ENCODE data around the gene LMLN. TPM values are rescaled to one million over a fixed set of nuclear protein-coding genes. Genes with fewer than 3 reads are reported as not detected.

LMLN gene
- total RNA-seq, 2 donors from 2014 or later: 10.0 to 10.5 TPM

DNA sequence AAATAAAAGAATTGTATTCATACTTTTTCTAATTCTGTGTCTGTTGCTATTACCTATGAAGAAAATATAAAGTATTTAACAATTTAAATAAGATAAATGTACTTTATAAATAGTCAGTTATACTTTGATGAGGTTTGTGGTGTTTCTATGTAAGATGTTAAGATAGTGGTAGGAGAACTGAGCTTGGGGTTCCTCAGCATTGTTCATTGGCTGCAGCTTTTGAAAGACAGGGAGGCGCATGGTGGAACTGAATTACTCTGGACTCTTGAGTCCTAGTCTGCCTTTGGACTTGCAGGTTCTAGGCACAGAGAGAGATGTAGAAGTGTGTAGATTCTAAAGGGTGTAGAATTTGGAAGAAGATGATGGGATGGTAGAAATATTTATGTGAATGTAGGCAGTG, 23.1 kb downstream of the LMLN start:
- H3K4me3 ChIP-seq (ENCODE audit: low read length): no peak overlapping the region
- Mint-ChIP-seq H3K36me3 (ENCODE audit: low read depth) (peaks cover 18% of the 10 kb centered on the region), H3K4me1 (no peaks in the 10 kb centered on the region), H3K4me3 (no peak overlapping the region), H3K27ac (no peak overlapping the region), H3K27me3 (ENCODE audit: insufficient read depth) (no peaks in the 10 kb centered on the region), H3K9me3 (no peaks in the 10 kb centered on the region)
- H3K9ac ChIP-seq (ENCODE audit: extremely low read depth, low read length, poor library complexity, severe bottlenecking): no peak overlapping the region
- no peaks in the 10 kb centered on the region for H3K4me1 ChIP-seq (ENCODE audit: control insufficient read depth, insufficient read depth, low read length)
- H3K9me3 ChIP-seq (ENCODE audit: control insufficient read depth, low read length): no peaks in the 10 kb centered on the region
- DNase-seq: no peak
- no peaks in the 10 kb centered on the region for H3K27me3 ChIP-seq (ENCODE audit: control insufficient read depth, insufficient read depth, low read length, poor library complexity, severe bottlenecking)
- TF ChIP-seq, protein P1, sequence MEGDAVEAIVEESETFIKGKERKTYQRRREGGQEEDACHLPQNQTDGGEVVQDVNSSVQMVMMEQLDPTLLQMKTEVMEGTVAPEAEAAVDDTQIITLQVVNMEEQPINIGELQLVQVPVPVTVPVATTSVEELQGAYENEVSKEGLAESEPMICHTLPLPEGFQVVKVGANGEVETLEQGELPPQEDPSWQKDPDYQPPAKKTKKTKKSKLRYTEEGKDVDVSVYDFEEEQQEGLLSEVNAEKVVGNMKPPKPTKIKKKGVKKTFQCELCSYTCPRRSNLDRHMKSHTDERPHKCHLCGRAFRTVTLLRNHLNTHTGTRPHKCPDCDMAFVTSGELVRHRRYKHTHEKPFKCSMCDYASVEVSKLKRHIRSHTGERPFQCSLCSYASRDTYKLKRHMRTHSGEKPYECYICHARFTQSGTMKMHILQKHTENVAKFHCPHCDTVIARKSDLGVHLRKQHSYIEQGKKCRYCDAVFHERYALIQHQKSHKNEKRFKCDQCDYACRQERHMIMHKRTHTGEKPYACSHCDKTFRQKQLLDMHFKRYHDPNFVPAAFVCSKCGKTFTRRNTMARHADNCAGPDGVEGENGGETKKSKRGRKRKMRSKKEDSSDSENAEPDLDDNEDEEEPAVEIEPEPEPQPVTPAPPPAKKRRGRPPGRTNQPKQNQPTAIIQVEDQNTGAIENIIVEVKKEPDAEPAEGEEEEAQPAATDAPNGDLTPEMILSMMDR (conservative IDR thresholded peaks at IDR 0.05): no peak
- H3K36me3 ChIP-seq (ENCODE audit: control insufficient read depth, insufficient read depth, low read length): no peaks in the 10 kb centered on the region
- no peak overlapping the region for H3K27ac ChIP-seq (ENCODE audit: low read depth, low read length)
- WGBS, 2 experiments (ENCODE audit: insufficient coverage in 1 of 2, insufficient read length in 1 of 2): 83 to 93% methylated on average over 1 of the region's 1 CpG

DNA sequence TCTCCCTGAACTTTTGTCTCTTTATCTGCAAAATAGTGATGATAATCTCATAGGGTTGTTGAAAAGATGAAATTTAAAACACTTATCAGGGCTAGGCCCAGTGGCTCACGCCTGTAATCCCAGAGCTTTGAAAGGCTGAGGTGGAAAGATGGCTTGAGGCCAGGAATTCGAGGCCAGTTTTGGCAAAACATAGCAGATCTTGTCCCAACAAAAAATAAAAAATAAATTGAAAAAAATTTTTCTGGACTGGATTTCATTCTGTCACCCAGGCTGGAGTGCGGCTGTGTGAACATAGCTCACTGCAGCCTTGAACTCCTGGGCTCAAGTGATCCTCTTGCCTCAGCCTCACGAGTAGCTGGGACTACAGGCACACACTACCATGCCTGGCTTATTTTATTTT, 29.6 kb downstream of the LMLN start:
- Mint-ChIP-seq H3K4me1 (no peaks in the 10 kb centered on the region), H3K27ac (no peak overlapping the region), H3K36me3 (ENCODE audit: low read depth) (peaks cover 22% of the 10 kb centered on the region), H3K9me3 (no peaks in the 10 kb centered on the region), H3K27me3 (ENCODE audit: insufficient read depth) (no peaks in the 10 kb centered on the region), H3K4me3 (no peak overlapping the region)
- Histone ChIP-seq H3K27ac (ENCODE audit: low read depth, low read length) (no peak overlapping the region), H3K4me3 (ENCODE audit: low read length) (no peak overlapping the region), H3K9me3 (ENCODE audit: control insufficient read depth, low read length) (no peaks in the 10 kb centered on the region), H3K9ac (ENCODE audit: extremely low read depth, low read length, poor library complexity, severe bottlenecking) (no peak overlapping the region), H3K36me3 (ENCODE audit: control insufficient read depth, insufficient read depth, low read length) (no peaks in the 10 kb centered on the region), H3K27me3 (ENCODE audit: control insufficient read depth, insufficient read depth, low read length, poor library complexity, severe bottlenecking) (no peaks in the 10 kb centered on the region), H3K4me1 (ENCODE audit: control insufficient read depth, insufficient read depth, low read length) (no peaks in the 10 kb centered on the region)
- WGBS, 2 experiments (ENCODE audit: insufficient coverage in 1 of 2, insufficient read length in 1 of 2): 87 to 92% methylated on average over 3 to 4 of the region's 4 CpGs
- no peak for DNase-seq
- TF ChIP-seq, protein P1 (conservative IDR thresholded peaks at IDR 0.05): no peak

DNA sequence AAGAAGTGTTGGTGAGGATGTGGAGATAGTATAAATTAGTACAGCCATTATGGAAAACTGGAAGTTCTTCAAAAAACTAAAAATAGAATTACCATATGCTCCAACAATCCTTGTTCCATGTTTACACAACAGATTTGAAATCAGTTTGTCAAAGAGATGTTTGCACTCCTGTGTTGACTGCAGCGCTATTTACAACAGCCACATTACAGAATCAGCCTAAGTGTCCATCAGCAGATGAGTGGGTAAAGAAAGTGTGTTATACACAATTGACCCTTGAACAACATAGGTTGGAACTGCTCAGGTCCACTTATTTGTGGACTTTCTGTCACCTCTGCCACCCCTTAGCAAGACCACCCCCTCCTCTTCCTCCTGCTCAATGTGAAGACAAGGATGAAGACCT, 34.7 kb downstream of the LMLN start:
- WGBS, 2 experiments (ENCODE audit: insufficient coverage in 1 of 2, insufficient read length in 1 of 2): 100% methylated on average over 1 of the region's 1 CpG; no CpG with 5 or more reads in 1 of the 2 experiments

More for the DNA sequence above, 34.7 kb downstream of the LMLN start:
- no peaks in the 10 kb centered on the region for H3K4me1 ChIP-seq (ENCODE audit: control insufficient read depth, insufficient read depth, low read length)
- no peak overlapping the region for H3K4me3 ChIP-seq (ENCODE audit: low read length)
- H3K27me3 Mint-ChIP-seq (ENCODE audit: insufficient read depth): no peaks in the 10 kb centered on the region
- H3K4me1 Mint-ChIP-seq: no peaks in the 10 kb centered on the region
- H3K9me3 Mint-ChIP-seq: no peaks in the 10 kb centered on the region
- TF ChIP-seq, protein P1 (conservative IDR thresholded peaks at IDR 0.05): no peak
- H3K36me3 Mint-ChIP-seq (ENCODE audit: low read depth): peaks cover 23% of the 10 kb centered on the region
- no peak overlapping the region for H3K4me3 Mint-ChIP-seq
- no peak overlapping the region for H3K9ac ChIP-seq (ENCODE audit: extremely low read depth, low read length, poor library complexity, severe bottlenecking)
- no peak overlapping the region for H3K27ac Mint-ChIP-seq
- no peak overlapping the region for H3K27ac ChIP-seq (ENCODE audit: low read depth, low read length)
- H3K27me3 ChIP-seq (ENCODE audit: control insufficient read depth, insufficient read depth, low read length, poor library complexity, severe bottlenecking): no peaks in the 10 kb centered on the region
- H3K36me3 ChIP-seq (ENCODE audit: control insufficient read depth, insufficient read depth, low read length): no peaks in the 10 kb centered on the region
- DNase-seq: no peak
- H3K9me3 ChIP-seq (ENCODE audit: control insufficient read depth, low read length): no peaks in the 10 kb centered on the region

Data from endodermal cell (in vitro differentiated cells).